RKO (cell line): ENCODE results near the gene C1orf87.

ENCODE experiments used
- DNase-seq: peaks from one replicate; pipeline ENCODE4 v3.0.0-alpha.2; 2016; ENCODE audit warnings: low spot score

C1orf87 gene

DNA sequence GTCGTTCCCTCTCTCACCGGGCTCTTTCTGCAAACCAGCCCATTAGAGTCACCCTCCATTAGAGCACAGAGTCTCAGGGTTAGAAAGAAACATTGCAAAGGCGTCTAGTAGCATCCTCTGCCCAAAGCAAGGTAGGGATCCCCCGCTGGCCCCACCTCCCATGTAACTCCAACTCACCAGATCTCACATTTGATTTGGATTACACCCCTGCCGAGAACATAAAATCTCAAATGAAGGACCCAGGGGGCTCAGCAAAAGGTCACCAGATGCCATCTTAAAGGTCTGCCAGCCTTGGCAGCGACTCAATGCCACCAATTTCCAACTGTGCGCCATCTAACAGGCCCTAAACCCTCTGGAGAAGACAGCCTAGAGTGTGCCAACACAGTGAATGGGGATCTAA, 14.1 kb downstream of the C1orf87 start:
- DNase-seq: no peak

DNA sequence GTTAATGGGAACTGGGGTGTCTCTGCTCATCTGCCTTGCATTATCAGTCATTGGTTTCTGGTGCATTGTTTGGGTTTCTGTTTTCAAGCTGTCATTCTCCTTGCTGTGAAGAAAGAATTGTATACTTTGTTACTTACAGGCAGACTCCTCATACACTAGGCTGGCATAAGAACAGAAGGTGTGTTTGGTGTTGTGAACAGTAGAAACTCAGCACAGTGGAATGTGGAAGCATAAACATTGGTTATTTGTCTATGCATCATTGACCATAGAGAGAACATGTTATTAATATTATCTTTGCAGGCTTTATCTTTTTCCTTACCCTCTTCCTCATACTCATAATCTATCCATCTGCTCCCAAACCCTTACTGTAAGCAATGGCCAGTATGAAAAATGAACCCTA, 18.2 kb downstream of the C1orf87 start:
- no peak for DNase-seq

DNA sequence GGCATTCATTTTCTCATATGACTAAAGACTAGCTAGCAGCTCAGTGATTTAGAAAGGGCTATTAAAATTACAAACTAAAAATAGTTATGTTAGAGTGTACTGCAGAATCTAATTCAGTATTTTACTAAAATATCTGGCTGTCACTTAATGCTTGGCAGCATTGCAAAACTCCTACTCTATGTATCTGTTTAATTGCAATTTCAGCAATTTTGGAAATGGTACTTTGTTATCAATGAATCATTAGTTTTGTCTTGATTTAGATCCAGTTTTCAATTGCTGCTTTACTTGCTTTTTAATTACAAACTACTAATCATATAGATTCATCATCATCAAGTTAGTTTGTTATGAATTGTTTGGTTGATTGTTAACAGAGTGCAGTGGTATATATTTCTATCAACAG, 19.2 kb downstream of the C1orf87 start:
- no peak for DNase-seq

DNA sequence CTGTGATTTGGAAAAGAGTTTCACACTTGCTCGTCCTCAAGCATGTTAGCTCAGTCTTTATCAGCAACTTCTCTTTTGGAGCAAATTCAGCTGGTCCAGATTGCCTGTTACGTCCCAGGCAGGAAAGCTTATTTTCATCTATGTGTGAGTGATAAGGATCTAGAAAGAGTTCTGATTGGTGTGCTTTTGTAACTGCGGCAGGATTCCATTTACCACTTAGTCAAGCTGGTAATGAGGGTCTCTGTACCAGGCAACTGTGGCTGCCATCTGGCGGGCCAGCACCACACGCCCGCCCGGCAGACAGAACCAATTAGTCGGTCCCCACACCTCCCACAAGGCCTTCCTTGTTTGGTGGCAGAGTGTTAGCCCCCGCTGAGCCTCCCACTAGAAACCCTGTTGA, 21.0 kb downstream of the C1orf87 start:
- no peak for DNase-seq

DNA sequence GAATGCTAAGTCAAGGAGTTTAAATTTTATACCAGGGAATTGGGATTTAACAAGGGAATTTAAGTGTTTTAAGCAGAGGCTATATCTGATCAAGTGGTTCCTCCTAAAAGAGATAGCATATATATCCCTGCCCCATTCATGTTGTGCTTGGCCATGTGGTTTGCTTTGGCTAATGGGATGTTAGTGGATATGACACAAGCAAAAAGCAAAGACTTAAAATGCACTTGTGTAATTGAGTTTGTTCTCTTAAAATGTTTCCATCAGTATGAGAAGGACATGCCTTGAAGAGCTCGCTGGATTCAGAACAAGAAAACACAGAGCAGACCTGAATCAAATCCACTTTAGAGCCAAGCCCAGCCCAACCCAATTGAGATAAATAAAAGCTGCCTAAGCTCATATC, 22.4 kb downstream of the C1orf87 start:
- DNase-seq: no peak

DNA sequence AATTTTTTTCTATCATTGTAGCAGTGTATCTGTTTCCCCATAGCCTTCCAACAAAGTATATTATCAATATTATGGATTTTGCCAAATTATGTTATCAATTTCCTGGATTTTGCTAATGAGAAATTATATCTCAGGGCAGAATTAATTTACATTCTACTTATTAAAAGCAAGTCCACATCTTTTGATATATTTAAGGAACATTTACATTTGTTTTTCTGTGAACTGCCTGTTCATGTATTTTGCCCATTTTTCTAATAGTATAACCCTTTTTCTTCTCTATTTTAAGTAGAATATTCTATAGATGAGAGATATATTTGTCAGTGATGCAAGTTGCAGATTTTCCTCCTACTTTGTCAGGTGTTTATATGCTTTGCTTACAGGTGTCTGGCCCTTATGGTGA, 24.4 kb downstream of the C1orf87 start:
- no peak for DNase-seq

DNA sequence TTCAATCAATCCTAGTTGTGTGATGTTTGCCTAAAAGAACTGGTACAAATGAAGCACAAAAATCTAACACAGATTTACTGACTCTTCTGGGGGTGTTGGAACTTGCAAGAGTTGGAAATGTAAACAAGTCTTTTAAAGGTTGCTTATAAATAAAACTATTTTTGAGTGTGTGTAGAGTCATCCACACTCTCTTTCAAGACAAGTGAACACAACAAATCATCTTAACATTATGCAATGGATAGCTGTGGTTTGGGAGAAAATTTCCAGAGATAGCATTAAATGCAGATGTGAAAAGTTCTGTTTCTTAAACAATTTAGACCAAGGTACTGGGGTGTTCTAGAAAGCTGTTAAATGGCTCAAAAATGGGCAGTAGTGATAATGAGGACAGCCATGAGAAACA, 28.7 kb downstream of the C1orf87 start:
- no peak for DNase-seq

DNA sequence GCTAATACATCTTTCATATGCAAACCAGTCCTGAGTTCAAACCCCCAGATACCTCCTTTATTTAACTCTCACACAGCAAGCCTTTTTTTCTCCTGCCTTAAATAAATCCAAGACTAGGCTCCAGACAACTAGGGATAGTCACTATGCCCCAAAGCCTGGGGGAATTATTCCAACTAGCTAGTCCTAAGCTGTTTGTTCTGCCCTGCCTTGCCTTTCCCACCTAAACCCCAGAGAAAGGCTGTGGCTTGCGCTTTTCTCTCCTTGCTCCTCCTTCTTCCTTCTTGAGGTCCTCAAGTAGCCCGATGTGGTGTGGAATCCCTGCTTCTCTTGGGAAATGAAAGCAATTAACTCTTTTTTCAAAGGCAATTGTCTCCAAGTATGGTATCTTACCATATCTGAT, 31.8 kb downstream of the C1orf87 start:
- no peak for DNase-seq

DNA sequence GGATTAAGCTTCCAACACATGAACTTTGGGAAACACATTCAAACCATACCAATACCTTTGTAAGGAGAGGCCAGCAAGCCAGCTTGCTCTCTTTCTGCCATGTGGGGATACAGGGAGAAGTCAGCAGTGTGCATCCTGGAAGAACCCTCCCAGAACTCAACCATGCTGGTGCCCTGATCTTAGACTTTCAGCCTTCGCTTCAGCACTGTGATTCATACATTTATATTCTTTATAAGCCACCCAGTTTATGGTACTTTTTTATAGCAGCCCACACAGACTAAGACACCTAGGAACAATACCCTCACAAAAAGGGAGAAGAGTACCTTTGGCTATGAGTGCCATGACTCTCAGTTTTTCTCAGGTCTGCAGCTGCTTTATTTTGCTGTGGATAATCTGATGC, 35.9 kb downstream of the C1orf87 start:
- no peak for DNase-seq

DNA sequence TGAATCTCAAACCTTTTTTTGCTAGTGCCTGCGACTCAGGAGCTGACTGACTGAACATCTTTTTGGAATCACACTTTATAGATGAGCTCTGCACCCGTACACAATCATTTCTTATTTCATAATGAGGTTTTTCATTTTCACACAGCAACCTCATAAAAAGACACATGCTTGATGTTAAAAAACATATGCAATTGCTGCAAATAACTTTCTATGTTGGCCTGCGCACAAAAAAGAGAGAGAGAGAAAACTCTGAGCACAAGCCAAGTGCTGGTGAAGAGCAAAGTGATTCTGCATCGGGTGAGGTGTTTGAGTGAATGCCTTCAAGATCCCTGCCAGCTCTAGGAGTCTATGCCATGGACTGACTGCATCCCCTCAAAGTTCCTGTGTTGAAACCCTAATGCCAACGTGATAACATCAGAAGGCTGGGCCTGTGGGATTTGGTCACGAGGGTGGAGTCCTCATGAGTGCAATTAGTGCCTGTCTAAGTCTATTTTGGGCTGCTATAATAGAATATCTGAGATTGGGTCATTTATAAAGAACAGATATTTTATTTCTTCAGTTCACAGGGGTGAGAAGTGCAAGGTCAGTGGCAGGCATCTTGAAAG, 36.6 kb downstream of the C1orf87 start:
- no peak for DNase-seq

DNA sequence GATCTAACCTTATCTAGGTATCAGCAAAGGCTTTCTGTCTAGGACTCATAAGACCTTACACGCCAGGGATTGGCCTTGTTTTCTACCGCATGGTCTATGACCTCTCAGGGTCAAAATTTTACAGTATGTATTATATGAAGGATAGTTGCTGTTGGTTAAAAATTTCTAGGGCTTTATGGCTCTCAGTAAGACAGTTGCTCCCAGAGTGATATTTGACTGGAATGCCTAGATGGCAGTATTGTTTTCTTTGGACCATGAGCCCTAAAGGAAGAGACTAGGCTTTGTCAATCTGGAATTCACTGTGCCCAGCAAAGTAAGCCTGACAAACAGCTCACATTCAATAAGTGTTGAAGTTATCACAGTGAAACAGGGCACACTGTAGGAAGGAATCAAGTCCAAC, 37.6 kb downstream of the C1orf87 start:
- no peak for DNase-seq

DNA sequence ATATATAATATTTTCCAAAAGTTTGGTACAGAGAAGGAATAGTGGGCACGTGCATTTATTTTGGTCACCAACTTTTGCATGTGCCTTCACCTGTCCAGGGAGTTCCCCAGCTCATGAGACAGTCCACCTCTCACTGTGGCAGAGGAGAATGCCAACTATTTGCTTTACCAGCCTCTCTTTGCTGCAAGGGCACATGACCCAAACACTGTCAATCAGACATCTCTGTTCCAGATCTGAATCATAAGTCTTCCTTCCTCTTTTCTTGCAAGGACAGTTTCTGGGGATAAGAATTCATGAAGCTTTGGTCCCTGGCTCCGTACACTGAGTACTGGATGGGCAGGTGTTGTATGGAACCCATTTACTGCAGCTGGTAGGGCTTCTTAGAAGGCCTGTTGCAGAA, 38.6 kb downstream of the C1orf87 start:
- DNase-seq: no peak

DNA sequence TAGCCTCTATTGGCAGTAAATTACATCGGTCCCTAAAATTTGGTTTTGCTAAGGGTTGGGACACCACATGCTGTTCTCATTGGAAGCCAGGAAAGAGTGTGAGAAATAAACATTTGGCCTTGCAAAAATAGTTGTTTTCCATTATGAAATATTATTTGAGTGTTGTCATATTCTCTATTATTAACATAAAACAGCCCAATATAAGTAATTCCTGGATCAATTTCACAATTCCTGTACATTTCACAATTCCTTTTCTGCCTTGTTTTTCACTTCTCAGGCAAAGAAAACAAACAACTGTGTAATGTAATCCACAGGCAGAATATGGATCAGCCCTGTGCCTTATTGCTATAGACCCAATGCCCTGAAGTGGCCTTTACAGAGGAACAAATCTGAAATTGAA, 40.5 kb downstream of the C1orf87 start:
- DNase-seq: no peak

DNA sequence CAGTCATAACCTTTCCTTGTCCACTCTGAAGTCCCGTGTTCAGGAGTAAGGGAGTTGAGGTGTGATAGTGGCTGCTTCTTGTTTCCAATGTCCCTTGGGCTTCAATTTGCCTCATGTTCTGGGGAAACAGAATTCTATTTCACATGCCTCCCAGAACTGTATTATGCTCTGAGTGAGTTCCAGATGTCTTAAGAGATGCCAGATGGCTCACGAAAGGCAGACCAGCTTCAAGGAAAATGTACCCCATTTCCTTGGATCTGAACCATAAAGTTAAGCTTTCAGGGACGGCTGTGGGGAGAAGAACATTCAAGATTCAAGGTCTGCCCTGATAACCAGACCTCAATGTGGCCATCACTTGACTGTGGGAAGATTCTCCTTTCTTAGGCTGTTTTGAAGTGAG, 42.4 kb downstream of the C1orf87 start:
- DNase-seq: no peak

DNA sequence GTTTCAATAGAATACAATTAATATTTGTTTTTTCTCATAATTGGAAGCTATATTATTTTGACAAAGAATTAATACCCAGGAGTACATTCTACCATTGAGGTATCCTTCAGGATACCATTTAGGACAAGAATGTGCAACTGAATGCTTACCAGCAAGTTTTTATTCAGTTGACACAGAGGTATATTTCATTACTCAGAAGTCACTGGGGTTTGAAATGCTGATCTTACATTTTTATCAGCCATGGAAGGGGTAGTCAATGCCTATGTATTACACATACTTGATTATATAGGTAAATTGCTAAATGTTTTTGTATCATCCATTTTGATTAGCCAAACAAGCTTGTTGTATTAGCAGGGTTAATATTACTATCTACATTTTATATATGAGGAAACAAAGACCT, 48.0 kb downstream of the C1orf87 start:
- DNase-seq: no peak

DNA sequence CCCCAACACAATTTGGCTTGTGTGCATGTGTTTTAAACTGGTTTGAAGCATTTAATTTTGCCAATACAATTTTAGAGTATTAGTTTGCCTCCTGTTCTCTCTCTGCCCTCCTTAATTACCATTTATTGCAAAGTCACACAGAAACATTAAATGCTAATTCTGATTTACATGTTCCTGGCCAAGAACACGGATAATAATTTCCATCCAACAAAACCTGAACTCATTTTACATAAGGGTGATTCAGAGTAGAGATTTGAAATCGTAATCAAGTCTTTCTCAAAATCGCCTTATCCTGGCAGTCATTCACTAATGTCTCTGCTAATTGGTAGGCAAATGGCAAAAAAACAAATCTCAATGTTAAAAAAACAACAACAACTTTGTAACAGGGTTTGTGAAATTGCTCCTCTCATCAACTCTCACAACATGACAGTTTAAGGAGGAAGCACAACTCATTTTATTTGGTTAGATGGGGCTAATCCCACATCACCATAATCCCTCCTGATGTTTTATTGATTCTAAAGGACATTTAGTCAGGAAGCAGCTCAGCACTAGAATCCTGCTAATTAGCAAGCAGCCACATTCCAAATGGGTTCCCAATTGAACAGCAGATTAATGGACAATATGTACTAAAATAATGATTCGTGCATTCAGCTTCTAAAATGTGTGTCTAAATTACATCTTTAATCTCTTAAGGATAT, 55.9 kb downstream of the C1orf87 start:
- DNase-seq: no peak

DNA sequence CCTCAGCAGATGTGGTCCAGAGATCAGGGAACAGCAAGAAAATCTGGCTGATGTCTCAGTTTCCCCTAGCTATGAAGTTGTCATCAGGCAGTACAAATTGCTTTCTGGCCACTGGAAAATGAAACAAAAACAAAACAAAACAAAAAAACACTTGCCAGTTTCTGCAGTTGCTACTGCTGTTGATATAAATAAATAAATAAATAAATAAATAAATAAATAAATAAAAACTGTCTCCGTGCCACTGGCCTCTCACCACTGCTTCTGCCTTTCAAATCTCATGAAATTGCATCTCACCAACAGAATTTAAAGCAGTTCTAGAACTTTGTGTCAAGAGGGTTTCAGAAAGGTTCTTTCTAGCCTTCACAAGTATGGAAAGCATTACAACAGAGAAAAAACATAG, 62.9 kb downstream of the C1orf87 start:
- DNase-seq: no peak

DNA sequence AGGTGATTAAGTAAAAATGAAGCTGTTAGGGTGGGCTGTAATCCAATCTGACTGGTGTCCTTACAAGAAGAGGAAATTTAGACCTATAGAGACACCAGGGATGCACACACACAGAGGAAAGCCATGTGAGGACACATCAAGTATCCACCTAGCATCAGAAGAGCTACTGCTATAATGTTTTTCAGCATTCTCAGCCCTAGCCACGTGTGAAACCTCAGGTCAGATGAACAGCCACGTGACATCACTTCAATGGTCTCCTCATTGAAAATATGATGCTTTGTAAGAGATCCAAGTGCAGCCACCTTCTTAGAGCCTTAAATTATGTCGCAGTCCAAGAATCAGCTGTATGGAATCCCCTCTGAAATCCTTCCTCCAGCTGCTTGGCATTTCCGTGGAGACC, 65.1 kb downstream of the C1orf87 start:
- no peak for DNase-seq

DNA sequence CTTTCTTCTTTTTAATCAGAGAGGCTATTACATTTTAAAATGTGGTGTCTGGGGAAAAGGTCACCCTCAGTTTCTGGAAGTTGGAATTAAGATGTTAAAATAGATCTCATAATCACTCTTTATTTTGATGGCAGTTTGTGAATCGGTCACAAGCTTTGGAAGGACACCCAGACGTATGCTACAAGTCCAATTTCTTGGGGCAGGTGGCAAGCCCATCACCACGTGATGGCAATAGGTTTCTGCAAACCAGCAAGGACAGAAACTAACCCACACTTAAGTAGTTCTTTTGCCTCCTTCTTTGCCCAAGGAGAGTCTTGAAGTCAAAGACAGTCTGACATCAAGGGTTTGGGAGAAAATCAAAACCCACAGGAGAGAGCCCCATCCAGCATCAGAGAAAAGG, 72.9 kb downstream of the C1orf87 start:
- DNase-seq: no peak

DNA sequence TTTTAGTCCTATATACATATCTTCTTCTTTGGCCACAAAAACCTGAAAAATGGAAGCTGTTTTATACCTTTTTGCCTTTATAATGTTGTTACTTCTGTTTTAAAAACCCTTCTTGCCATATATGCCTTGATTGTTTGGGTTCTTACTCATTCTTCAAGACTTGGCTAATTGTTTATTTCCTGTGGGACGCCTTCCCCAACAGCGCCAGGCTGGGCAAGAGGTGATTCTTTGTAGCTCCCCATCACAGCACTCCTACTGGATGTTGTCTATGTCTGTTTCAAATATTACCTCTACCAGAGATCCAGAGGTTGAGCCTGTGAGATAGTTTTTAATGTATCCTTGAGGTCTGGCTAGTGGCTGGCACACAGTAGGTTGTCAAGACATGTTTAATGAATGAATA, 73.8 kb downstream of the C1orf87 start:
- DNase-seq: no peak

DNA sequence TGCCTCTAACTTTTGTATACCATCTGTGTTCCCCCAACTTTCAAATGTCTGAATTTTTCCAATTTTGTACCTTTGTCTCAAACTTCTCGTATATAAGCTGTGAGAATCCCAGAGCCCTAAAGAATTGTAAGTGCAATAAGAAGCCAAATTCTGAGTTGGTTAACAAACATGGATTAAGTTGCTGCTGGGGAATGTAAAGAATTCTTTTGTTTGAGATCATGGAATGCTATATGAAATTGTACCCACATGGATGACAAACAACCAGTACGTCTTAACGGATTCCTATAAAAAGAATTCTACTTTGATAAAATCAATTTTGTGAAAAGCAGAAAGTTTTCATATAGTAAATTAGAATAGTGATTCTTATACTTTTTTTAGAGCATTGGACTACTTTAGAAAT, 74.6 kb downstream of the C1orf87 start:
- DNase-seq: no peak

DNA sequence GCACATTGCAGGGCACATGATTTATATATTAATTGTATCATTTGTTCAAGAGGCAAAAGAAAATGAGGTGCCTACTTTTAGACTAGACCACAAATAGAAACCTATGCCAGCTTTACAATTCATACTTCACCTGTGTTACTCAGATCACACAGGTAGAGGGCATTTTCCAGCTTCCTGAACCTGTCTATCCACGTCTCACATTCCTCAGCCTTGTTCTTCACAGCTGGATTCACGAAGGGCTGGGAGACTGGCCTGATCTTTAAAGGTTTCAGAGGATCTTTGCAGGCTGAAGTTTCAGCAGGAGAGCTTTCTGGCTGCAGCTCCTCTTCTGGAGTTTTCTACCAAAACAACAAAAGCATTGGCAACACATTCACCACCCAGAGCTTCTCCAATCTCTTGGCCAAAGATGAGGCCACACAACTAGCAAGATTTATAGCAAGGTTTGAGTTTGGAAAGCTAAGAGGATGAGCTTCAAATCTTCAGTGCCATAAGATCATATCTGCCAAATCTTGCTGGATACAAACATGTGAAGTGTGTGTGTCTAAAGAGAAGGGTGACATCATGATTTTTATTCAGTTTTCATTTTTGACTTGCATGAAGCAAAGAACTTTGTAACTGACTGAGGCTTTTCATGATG, 76.0 kb downstream of the C1orf87 start:
- DNase-seq: no peak

DNA sequence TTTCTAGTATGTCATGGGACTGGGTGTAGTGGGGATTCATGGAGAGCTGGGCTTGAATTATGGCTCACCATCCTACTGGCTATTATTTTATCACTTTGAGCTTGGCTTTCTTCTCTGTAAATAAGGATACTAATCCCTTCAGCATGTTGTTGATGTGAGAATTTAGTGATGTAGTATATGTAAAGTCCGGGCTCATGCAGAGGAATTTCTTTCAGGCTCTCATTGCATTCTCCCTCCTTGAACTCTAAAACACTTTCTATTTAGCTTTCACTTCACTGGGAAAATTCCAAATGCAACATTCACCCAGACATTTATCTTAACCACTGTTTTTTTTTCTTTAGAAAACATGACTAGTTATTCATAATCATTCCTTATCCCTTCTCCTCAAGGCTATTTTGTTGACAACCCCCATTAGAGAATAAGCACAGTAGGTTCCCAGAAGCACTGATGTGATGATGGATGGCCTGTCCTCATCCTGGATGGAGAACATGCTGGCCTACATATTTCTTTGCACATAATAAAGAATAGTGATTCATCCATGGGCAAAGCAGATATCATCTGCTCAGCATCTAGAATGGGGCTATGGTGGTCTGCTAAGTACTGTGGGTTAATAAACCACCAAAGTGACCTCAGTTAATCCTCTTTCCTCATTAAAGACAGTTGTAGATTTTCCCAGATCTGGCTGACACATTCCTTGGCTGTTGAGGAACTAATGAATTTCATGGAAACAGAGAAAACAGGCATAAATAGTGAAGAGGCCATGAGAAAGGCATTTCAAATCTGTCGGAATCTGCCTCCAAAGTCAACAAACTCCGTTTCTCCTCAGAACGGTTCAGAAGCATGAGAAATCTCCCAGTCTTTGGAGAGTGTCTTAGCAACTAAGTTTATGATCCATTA, 79.0 kb downstream of the C1orf87 start:
- DNase-seq: no peak
